GM12878 (cell line): ENCODE results near the gene FHL3. TPM values are rescaled to one million over a fixed set of nuclear protein-coding genes. Genes with fewer than 3 reads are reported as not detected.

Experiments
- ATAC-seq: fragments of 200-7000 bp; cut with Tn5 transposase; 3 replicates; pipeline ENCODE4 v1.9.1; 2020; ENCODE audit warnings: mild to moderate bottlenecking, moderate library complexity
- BruUV-seq: library from RNA; stranded (reverse); fragments of 400-500 nt; replicated peaks from 2 replicates; lab custom pipeline; 2021; lab: Mats Ljungman, UMichigan
- CTCF ChIA-PET: fragments of 300-600 bp; sonication (Branson Sonifier 250); formaldehyde crosslinking; extraction: SDS; loops from one replicate; lab custom pipeline; 2021; ENCODE audit warnings: inconsistent platforms; lab: Yijun Ruan, JAX
- POLR2A ChIA-PET: fragments of 350-600 bp; formaldehyde crosslinking; extraction: SDS; loops from one replicate; lab custom pipeline; 2021; ENCODE audit warnings: inconsistent platforms; lab: Charles Lee
- RAD21 ChIA-PET: fragments of 300-600 bp; sonication (Branson Sonifier 250); formaldehyde crosslinking; loops from one replicate; lab custom pipeline; 2023; ENCODE audit warnings: antibody characterized with exemption; ENCODE audit not compliant: unreplicated experiment; lab: Charles Lee
- SMC1A ChIA-PET: fragments of 300-600 bp; sonication (Branson Sonifier 250); formaldehyde crosslinking; loops from one replicate; lab custom pipeline; 2023; ENCODE audit not compliant: unreplicated experiment, uncharacterized antibody; lab: Charles Lee
- DNase-seq: peaks from one replicate; pipeline ENCODE4 v3.0.0-alpha.2; 2011; ENCODE audit warnings: low read depth, low spot score
- FAIRE-seq: peaks from 3 replicates; lab custom pipeline; 2011; peaks lifted over from hg19 to GRCh38; lab: Jason Lieb, UNC
- H2AFZ ChIP-seq: 2 replicates; pipeline ENCODE4 v1.6.0; 2011; ENCODE audit warnings: low read depth, low read length, control low read depth; ENCODE audit not compliant: control insufficient read depth
- H3K27ac ChIP-seq: 2 replicates; pipeline ENCODE4 v1.5.1; 2011; ENCODE audit warnings: control low read depth; ENCODE audit not compliant: control insufficient read depth, insufficient read depth
- H3K27me3 ChIP-seq, 2 experiments: replicated peaks in 1 of 2; 2 replicates each; pipeline versions ENCODE4 v1.6.0 to v1.6.1; 2011; ENCODE audit warnings: low read length in 1 of 2; ENCODE audit not compliant: control insufficient read depth in 2 of 2, insufficient read depth in 2 of 2
- H3K36me3 ChIP-seq, 2 experiments: 2 replicates each; pipeline ENCODE4 v1.5.1; 2011; ENCODE audit warnings: low read length in 1 of 2; ENCODE audit not compliant: control insufficient read depth in 2 of 2, insufficient read depth in 2 of 2
- H3K4me1 ChIP-seq: 2 replicates; pipeline ENCODE4 v1.6.1; 2011; ENCODE audit warnings: mild to moderate bottlenecking, low read length, moderate library complexity, mixed read lengths; ENCODE audit not compliant: control insufficient read depth, insufficient read depth
- H3K4me2 ChIP-seq: 2 replicates; pipeline ENCODE4 v1.6.0; 2011; ENCODE audit warnings: control low read depth; ENCODE audit not compliant: control insufficient read depth, insufficient read depth
- H3K4me3 ChIP-seq: fragments of 200-600 bp; sonication (generic); 2 replicates; pipeline ENCODE4 v1.5.1; 2016
- H3K79me2 ChIP-seq: 2 replicates; pipeline ENCODE4 v1.6.0; 2011; ENCODE audit warnings: low read length; ENCODE audit not compliant: control insufficient read depth, insufficient read depth
- H3K9ac ChIP-seq: 2 replicates; pipeline ENCODE4 v1.8.0; 2011; ENCODE audit warnings: low read length, control low read depth, mixed read lengths; ENCODE audit not compliant: control insufficient read depth, insufficient read depth
- H3K9me3 ChIP-seq: replicated peaks from 3 replicates; pipeline ENCODE4 v1.5.1; 2011; ENCODE audit warnings: mild to moderate bottlenecking, low read length; ENCODE audit not compliant: control insufficient read depth, insufficient read depth
- H4K20me1 ChIP-seq: 2 replicates; pipeline ENCODE4 v1.6.0; 2011; ENCODE audit not compliant: control insufficient read depth, insufficient read depth
- CBX3 ChIP-seq: fragments of 200-600 bp; sonication (generic); IDR thresholded peaks from 2 replicates; pipeline ENCODE4 v1.6.1; 2016; ENCODE audit warnings: low read depth, borderline replicate concordance
- CTCF ChIP-seq, 3 experiments: IDR thresholded peaks in 2 of 3; conservative IDR thresholded peaks in 1 of 3; 2 replicates each; pipeline ENCODE4 v1.5.1; 2011; ENCODE audit warnings: low read depth in 3 of 3, low read length in 3 of 3, mild to moderate bottlenecking in 3 of 3, control low read depth in 2 of 3, moderate library complexity in 2 of 3, inconsistent platforms in 1 of 3, mixed read lengths in 1 of 3; ENCODE audit not compliant: control insufficient read depth in 2 of 3, insufficient read depth in 1 of 3; ENCODE audit errors: extremely low read depth in 1 of 3
- E2F4 ChIP-seq: IDR thresholded peaks from 2 replicates; pipeline ENCODE4 v1.6.1; 2012; ENCODE audit warnings: low read depth, low read length, improper control_type of control experiment
- EED ChIP-seq: sonication (generic); IDR thresholded peaks from 2 replicates; pipeline ENCODE4 v1.6.1; 2016; ENCODE audit warnings: antibody characterized with exemption, low read depth
- FOS ChIP-seq: IDR thresholded peaks from 3 replicates; pipeline ENCODE4 v1.6.1; 2011; ENCODE audit warnings: borderline replicate concordance; ENCODE audit not compliant: insufficient read length; ENCODE audit errors: extremely low read depth
- KDM1A ChIP-seq: fragments of 200-600 bp; sonication (generic); IDR thresholded peaks from 2 replicates; pipeline ENCODE4 v1.6.1; 2016; ENCODE audit warnings: borderline replicate concordance
- MEF2B ChIP-seq: fragments of 450-650 bp; IDR thresholded peaks from 2 replicates; pipeline ENCODE4 v1.6.1; 2018; ENCODE audit warnings: mild to moderate bottlenecking, moderate library complexity; ENCODE audit not compliant: partially characterized antibody, poor library complexity, severe bottlenecking
- MLLT1 ChIP-seq: fragments of 450-650 bp; IDR thresholded peaks from 2 replicates; pipeline ENCODE4 v1.6.1; 2016; ENCODE audit warnings: mild to moderate bottlenecking
- RAD21 ChIP-seq: IDR thresholded peaks from 2 replicates; pipeline ENCODE4 v1.6.1; 2011; ENCODE audit warnings: mild to moderate bottlenecking, low read depth, low read length, moderate library complexity; ENCODE audit not compliant: insufficient read depth
- USF1 ChIP-seq: IDR thresholded peaks from 2 replicates; pipeline ENCODE4 v1.6.1; 2011; ENCODE audit warnings: borderline replicate concordance, low read depth, mild to moderate bottlenecking, moderate library complexity, mixed read lengths, low read length; ENCODE audit not compliant: insufficient read depth; ENCODE audit errors: extremely low read length
- USF2 ChIP-seq: IDR thresholded peaks from 2 replicates; pipeline ENCODE4 v1.6.1; 2011; ENCODE audit warnings: low read depth, low read length, improper control_type of control experiment, borderline replicate concordance
- ZNF622 ChIP-seq: fragments of 450-650 bp; IDR thresholded peaks from 2 replicates; pipeline ENCODE4 v1.6.1; 2017; ENCODE audit warnings: mild to moderate bottlenecking, inconsistent platforms
- ZSCAN29 ChIP-seq: fragments of 450-650 bp; IDR thresholded peaks from 2 replicates; pipeline ENCODE4 v1.6.1; 2017; ENCODE audit warnings: mild to moderate bottlenecking, moderate library complexity
- WGBS: methylation state at CpG from one replicate; pipeline ENCODE4 v1.1.6; 2016; ENCODE audit warnings: low lambda C conversion rate; ENCODE audit not compliant: insufficient replicate concordance, insufficient coverage; ENCODE audit errors: missing lambda C conversion rate; 5-methylcytosine and 5-hydroxymethylcytosine counted together
- in situ Hi-C: fragments of 300-500 bp; cut with MboI; formaldehyde crosslinking; loops from 9 replicates; pipeline ENCODE4 v1.14.3; 2018; ENCODE audit warnings: mixed read lengths
- intact Hi-C: fragments of 100-400 bp; cut with micrococcal nuclease; formaldehyde crosslinking; loops from one replicate; pipeline ENCODE4 v1.14.2; 2022; ENCODE audit not compliant: unreplicated experiment
- polyA plus RNA-seq, 11 experiments: library from polyadenylated mRNA; depleted of rRNA in 4 of 11; unstranded in 6 of 11; stranded (reverse) in 5 of 11; fragments of >200 nt; fragmentation: Nextera tagmentation in 4 of 11; fragmentation: Illumina TruSeq in 1 of 11; extraction: Ambion mirVana in 4 of 11; extraction: Trizol in 1 of 11; gene quantifications; 1 replicate in 1 of 11; 2 replicates in 10 of 11; pipeline versions ENCODE4 v1.2.1 to v1.2.3, GENCODE V29; 2011 to 2016; ENCODE audit warnings: inconsistent platforms in 2 of 11, missing spikeins in 2 of 11, low read depth in 1 of 11
- total RNA-seq, 4 experiments: library from RNA; depleted of rRNA in 3 of 4; stranded (reverse); fragments of >200 nt in 3 of 4; fragmentation: Illumina TruSeq in 1 of 4; extraction: Trizol in 1 of 4; gene quantifications; 2 replicates each; pipeline versions ENCODE4 v1.2.1 to v1.2.3, GENCODE V29; 2013 to 2021

FHL3 gene
- total and polyA plus RNA-seq, 10 of the 15 experiments (the other 5 are each of a cell fraction or from before 2014, with no cell fraction given) = 0.26 to 13.9 (median 7.9) TPM

GRCh38 chr1:38051079-38051543 is 45.8 kb upstream of the FHL3 start (continued):
- TF ChIP-seq USF2 (no peak), MLLT1 (no peak)

- peaks cover 29% of the 10 kb centered on the region for H3K4me1 ChIP-seq
- H3K4me3 ChIP-seq = no peak overlapping the region
- ChIA-PET POLR2A (interaction anchor here (0.5 to 4.2 kb wide), 6 partner anchors 8 to 786 kb away, joined by 3 to 32 read pairs (median 5); no protein-coding TSS in a partner anchor), SMC1A (interaction anchor here (0.7 to 23.8 kb wide), 5 partner anchors 8 to 353 kb away, joined by 3 to 316 read pairs (median 4); no protein-coding TSS in a partner anchor), RAD21 (interaction anchor here (0.5 to 5.2 kb wide), 7 partner anchors 11 to 123 kb away, joined by 3 to 61 read pairs (median 10); no protein-coding TSS in a partner anchor), CTCF (interaction anchor here (0.7 to 4.5 kb wide), 7 partner anchors 10 to 274 kb away, joined by 3 to 92 read pairs (median 6); no protein-coding TSS in a partner anchor)
- DNase-seq = no peak
- no peak overlapping the region for H3K27ac ChIP-seq
- WGBS = 31% methylated on average over 13 of the region's 13 CpGs
- BruUV-seq = no TSS peak
- H3K4me2 ChIP-seq = no peak overlapping the region; the same call in 1 of the 2 replicates
- no peak overlapping the region for H3K9ac ChIP-seq
- peaks cover 0 to 2% of the 10 kb centered on the region in 2 experiments; a peak in 3 of 4 replicates for H3K27me3 ChIP-seq
- in situ Hi-C loops (no loop called here), intact Hi-C loops (no loop called here)
- H2AFZ ChIP-seq = peak overlapping the region; percentile 48; the same call in 1 of the 2 replicates
- no peaks in the 10 kb centered on the region for H3K79me2 ChIP-seq
- FAIRE-seq = no peak
- H4K20me1 ChIP-seq = no peaks in the 10 kb centered on the region
- no peaks in the 10 kb centered on the region for H3K9me3 ChIP-seq
- H3K36me3 ChIP-seq = no peaks in the 10 kb centered on the region
- no peak for ATAC-seq
- TF ChIP-seq ZSCAN29 = no peak
- TF ChIP-seq USF1 = no peak
- TF ChIP-seq KDM1A = no peak
- no peak for TF ChIP-seq E2F4
- peak; percentile 63; the same call in 1 of the 2 replicates for TF ChIP-seq EED
- TF ChIP-seq RAD21 = peak; percentile 22; the same call in 1 of the 2 replicates
- TF ChIP-seq MEF2B = peak; percentile 50
- no peak for TF ChIP-seq FOS
- TF ChIP-seq CBX3 = no peak
- no peak for TF ChIP-seq ZNF622
- peak in 2 of 3 experiments; percentile 2 to 12; a peak in 1 of 6 replicates for TF ChIP-seq CTCF (IDR thresholded peaks at IDR 0.05 in 2 of 3, conservative IDR thresholded peaks at IDR 0.05 in 1 of 3; ENCODE audit: control insufficient read depth in 2 of 3, extremely low read depth in 1 of 3, insufficient read depth in 1 of 3, low read depth in 3 of 3, low read length in 3 of 3)
Observed at GRCh38 chr1:38050397-38051078, 45.2 kb upstream of the FHL3 start.
